ENCODE results near the gene S100A5.
"Not testable (repeated sequence)": the region's sequence is repeated elsewhere in the genome, so short reads cannot be mapped to it uniquely, and the experiment has no call there.

The S100A5 gene

GRCh38 chr1:153586347-153586746 is 45.6 kb upstream of the S100A5 start:
- H3K4me3 ChIP-seq (ENCODE audit: low read depth in 1 of 2, low read length in 2 of 2) = no peak overlapping the region
- ATAC-seq (ENCODE audit: insufficient read depth, low read depth) = no peak
- TF ChIP-seq CTCF (IDR thresholded peaks at IDR 0.05; ENCODE audit: borderline replicate concordance, extremely low read depth, low read length, poor library complexity, severe bottlenecking) (no peak), EZH2 (IDR thresholded peaks at IDR 0.05; ENCODE audit: borderline replicate concordance, low read depth, low read length, severe bottlenecking) (no peak)
- no peaks in the 10 kb centered on the region for H3K4me1 ChIP-seq (ENCODE audit: insufficient read depth, low read length)
- no peak overlapping the region for H3K4me2 ChIP-seq (ENCODE audit: insufficient read depth, low read length)
- H3K79me2 ChIP-seq (ENCODE audit: insufficient read depth, low read length) = no peaks in the 10 kb centered on the region
- H3K27ac ChIP-seq (ENCODE audit: low read length) = no peak overlapping the region
- H2AFZ ChIP-seq (ENCODE audit: low read depth, low read length) = no peak overlapping the region
- no peaks in the 10 kb centered on the region for H3K27me3 ChIP-seq (ENCODE audit: insufficient read depth, low read length, poor library complexity)
- no peaks in the 10 kb centered on the region for H3K36me3 ChIP-seq (ENCODE audit: insufficient read depth, low read length)
- no peak for DNase-seq
- H3K9me3 ChIP-seq (ENCODE audit: insufficient read depth, low read length, severe bottlenecking) = no peaks in the 10 kb centered on the region
- no peak overlapping the region for H3K9ac ChIP-seq (ENCODE audit: low read depth, low read length)
- no peaks in the 10 kb centered on the region for H4K20me1 ChIP-seq (ENCODE audit: insufficient read depth, low read length)

GRCh38 chr1:153585006-153585405 is 44.3 kb upstream of the S100A5 start:
- Histone ChIP-seq H3K9me3 (ENCODE audit: insufficient read depth, low read length, severe bottlenecking) (no peaks in the 10 kb centered on the region), H2AFZ (ENCODE audit: low read depth, low read length) (no peak overlapping the region), H3K4me3 (ENCODE audit: low read depth in 1 of 2, low read length in 2 of 2) (no peak overlapping the region), H3K79me2 (ENCODE audit: insufficient read depth, low read length) (no peaks in the 10 kb centered on the region), H3K27ac (ENCODE audit: low read length) (no peak overlapping the region), H4K20me1 (ENCODE audit: insufficient read depth, low read length) (no peaks in the 10 kb centered on the region), H3K27me3 (ENCODE audit: insufficient read depth, low read length, poor library complexity) (no peaks in the 10 kb centered on the region), H3K36me3 (ENCODE audit: insufficient read depth, low read length) (no peaks in the 10 kb centered on the region), H3K4me2 (ENCODE audit: insufficient read depth, low read length) (no peak overlapping the region), H3K9ac (ENCODE audit: low read depth, low read length) (no peak overlapping the region), H3K4me1 (ENCODE audit: insufficient read depth, low read length) (no peaks in the 10 kb centered on the region)
- ATAC-seq (ENCODE audit: insufficient read depth, low read depth) (no peak), DNase-seq (no peak)
- TF ChIP-seq EZH2 (IDR thresholded peaks at IDR 0.05; ENCODE audit: borderline replicate concordance, low read depth, low read length, severe bottlenecking) (no peak), CTCF (IDR thresholded peaks at IDR 0.05; ENCODE audit: borderline replicate concordance, extremely low read depth, low read length, poor library complexity, severe bottlenecking) (no peak)

- no peak overlapping the region for H2AFZ ChIP-seq (ENCODE audit: low read depth, low read length)
- no peaks in the 10 kb centered on the region for H3K4me1 ChIP-seq (ENCODE audit: insufficient read depth, low read length)
- ATAC-seq (ENCODE audit: insufficient read depth, low read depth) (no peak), DNase-seq (no peak)
- H4K20me1 ChIP-seq (ENCODE audit: insufficient read depth, low read length) = no peaks in the 10 kb centered on the region
- no peaks in the 10 kb centered on the region for H3K27me3 ChIP-seq (ENCODE audit: insufficient read depth, low read length, poor library complexity)
- H3K4me3 ChIP-seq (ENCODE audit: low read depth in 1 of 2, low read length in 2 of 2) = no peak overlapping the region
- no peaks in the 10 kb centered on the region for H3K9me3 ChIP-seq (ENCODE audit: insufficient read depth, low read length, severe bottlenecking)
- TF ChIP-seq EZH2 (IDR thresholded peaks at IDR 0.05; ENCODE audit: borderline replicate concordance, low read depth, low read length, severe bottlenecking) (no peak), CTCF (IDR thresholded peaks at IDR 0.05; ENCODE audit: borderline replicate concordance, extremely low read depth, low read length, poor library complexity, severe bottlenecking) (no peak)
- no peaks in the 10 kb centered on the region for H3K79me2 ChIP-seq (ENCODE audit: insufficient read depth, low read length)
- H3K4me2 ChIP-seq (ENCODE audit: insufficient read depth, low read length) = no peak overlapping the region
- H3K36me3 ChIP-seq (ENCODE audit: insufficient read depth, low read length) = no peaks in the 10 kb centered on the region
- no peak overlapping the region for H3K9ac ChIP-seq (ENCODE audit: low read depth, low read length)
- H3K27ac ChIP-seq (ENCODE audit: low read length) = no peak overlapping the region
Observed at GRCh38 chr1:153583976-153584375, 43.2 kb upstream of the S100A5 start.

- H4K20me1 ChIP-seq (ENCODE audit: insufficient read depth, low read length); H3K36me3 ChIP-seq (ENCODE audit: insufficient read depth, low read length); H3K79me2 ChIP-seq (ENCODE audit: insufficient read depth, low read length); H3K4me3 ChIP-seq (ENCODE audit: low read depth in 1 of 2, low read length in 2 of 2); H3K9ac ChIP-seq (ENCODE audit: low read depth, low read length); H3K27me3 ChIP-seq (ENCODE audit: insufficient read depth, low read length, poor library complexity); H3K27ac ChIP-seq (ENCODE audit: low read length); H2AFZ ChIP-seq (ENCODE audit: low read depth, low read length); H3K9me3 ChIP-seq (ENCODE audit: insufficient read depth, low read length, severe bottlenecking); H3K4me1 ChIP-seq (ENCODE audit: insufficient read depth, low read length); ATAC-seq (ENCODE audit: insufficient read depth, low read depth); DNase-seq; H3K4me2 ChIP-seq (ENCODE audit: insufficient read depth, low read length): not testable (repeated sequence)
Observed at GRCh38 chr1:153583514-153583913, 42.8 kb upstream of the S100A5 start.

- not testable (repeated sequence) for H3K36me3 ChIP-seq (ENCODE audit: insufficient read depth, low read length); H3K27ac ChIP-seq (ENCODE audit: low read length); H3K27me3 ChIP-seq (ENCODE audit: insufficient read depth, low read length, poor library complexity); DNase-seq; ATAC-seq (ENCODE audit: insufficient read depth, low read depth); H3K79me2 ChIP-seq (ENCODE audit: insufficient read depth, low read length); H3K4me2 ChIP-seq (ENCODE audit: insufficient read depth, low read length); H3K9ac ChIP-seq (ENCODE audit: low read depth, low read length); H2AFZ ChIP-seq (ENCODE audit: low read depth, low read length); H3K4me3 ChIP-seq (ENCODE audit: low read depth in 1 of 2, low read length in 2 of 2); H3K9me3 ChIP-seq (ENCODE audit: insufficient read depth, low read length, severe bottlenecking); H3K4me1 ChIP-seq (ENCODE audit: insufficient read depth, low read length); H4K20me1 ChIP-seq (ENCODE audit: insufficient read depth, low read length)
Observed at GRCh38 chr1:153582836-153583235, 42.1 kb upstream of the S100A5 start.
